SU-DHL-6 (cell line): ENCODE measurements around the gene MYOZ3.

ENCODE experiments used
- H2AFZ ChIP-seq: fragments of 200-600 bp; sonication (generic); 2 replicates; pipeline ENCODE4 v1.6.1; 2014; ENCODE audit warnings: low read depth, mild to moderate bottlenecking, moderate library complexity, mixed read lengths, antibody characterized with exemption, low read length; ENCODE audit not compliant: severe bottlenecking
- H3F3A ChIP-seq: fragments of 200-600 bp; shearing (Covaris generic); 2 replicates; pipeline ENCODE4 v1.6.0; 2016; ENCODE audit warnings: antibody characterized with exemption, mild to moderate bottlenecking; ENCODE audit not compliant: insufficient read depth
- H3K27ac ChIP-seq: fragments of 200-600 bp; sonication (generic); 2 replicates; pipeline ENCODE4 v1.5.1; 2016; ENCODE audit warnings: low read depth, mild to moderate bottlenecking, low read length, moderate library complexity, mixed read lengths
- H3K27me3 ChIP-seq: fragments of 200-600 bp; sonication (generic), shearing (Covaris generic); 2 replicates; pipeline ENCODE4 v1.6.0; 2014; ENCODE audit warnings: mild to moderate bottlenecking, low read length
- H3K36me3 ChIP-seq: fragments of 200-600 bp; sonication (generic); 2 replicates; pipeline ENCODE4 v1.6.1; 2014; ENCODE audit warnings: mild to moderate bottlenecking, low read length, mixed read lengths
- H3K4me2 ChIP-seq: fragments of 300-600, 200-600 bp; shearing (Covaris generic), sonication (generic); 2 replicates; pipeline ENCODE4 v1.6.0; 2014; ENCODE audit warnings: low read length, low read depth, mild to moderate bottlenecking; ENCODE audit not compliant: poor library complexity, severe bottlenecking
- H3K4me3 ChIP-seq: fragments of 200-600 bp; sonication (generic); 2 replicates; pipeline ENCODE4 v1.5.1; 2014; ENCODE audit warnings: antibody characterized with exemption, low read length, mild to moderate bottlenecking, mixed read lengths; ENCODE audit not compliant: insufficient read depth, poor library complexity, severe bottlenecking
- H3K79me2 ChIP-seq: fragments of 200-600 bp; sonication (generic); 2 replicates; pipeline ENCODE4 v1.6.1; 2014; ENCODE audit warnings: mild to moderate bottlenecking, low read length, moderate library complexity; ENCODE audit not compliant: insufficient read depth
- H3K9ac ChIP-seq: fragments of 200-600 bp; sonication (generic); 2 replicates; pipeline ENCODE4 v1.7.0; 2014; ENCODE audit warnings: mild to moderate bottlenecking, low read length
- H3K9me2 ChIP-seq: fragments of 200-600 bp; sonication (generic); replicated peaks from 2 replicates; pipeline ENCODE4 v1.6.1; 2014; ENCODE audit warnings: low read length; ENCODE audit not compliant: insufficient read depth
- H3K9me3 ChIP-seq: fragments of 200-600 bp; sonication (generic); 2 replicates; pipeline ENCODE4 v1.6.1; 2014; ENCODE audit warnings: low read length, mixed read lengths; ENCODE audit not compliant: insufficient read depth
- H4K20me1 ChIP-seq: fragments of 200-600 bp; sonication (generic); 2 replicates; pipeline ENCODE4 v1.6.1; 2014; ENCODE audit warnings: low read depth, mild to moderate bottlenecking, antibody characterized with exemption, low read length, moderate library complexity, mixed read lengths
- CTCF ChIP-seq: fragments of 200-600 bp; sonication (generic); IDR thresholded peaks from one replicate; pipeline ENCODE4 v1.5.1; 2017; ENCODE audit warnings: antibody characterized with exemption, mild to moderate bottlenecking, low read length, moderate library complexity; ENCODE audit not compliant: insufficient read depth, poor library complexity, severe bottlenecking
- EZH2phosphoT487 ChIP-seq: fragments of 200-600 bp; sonication (generic), shearing (Covaris generic); conservative IDR thresholded peaks from 2 replicates; pipeline ENCODE4 v1.6.1; 2018; ENCODE audit warnings: mild to moderate bottlenecking, antibody characterized with exemption, low read length, moderate library complexity, mixed read lengths

The MYOZ3 gene

GRCh38 chr5:150650021-150651006 is 10.7 kb upstream of the MYOZ3 start:
- Histone ChIP-seq H3K36me3 (no peaks in the 10 kb centered on the region), H3K27ac (no peak overlapping the region), H3K9ac (no peak overlapping the region)

GRCh38 chr5:150651382-150651781 is 9.7 kb upstream of the MYOZ3 start:
- Histone ChIP-seq H3K9ac (no peak overlapping the region), H3K27me3 (no peaks in the 10 kb centered on the region), H2AFZ (no peak overlapping the region), H3K36me3 (no peaks in the 10 kb centered on the region), H3K9me2 (no peaks in the 10 kb centered on the region), H3K9me3 (no peaks in the 10 kb centered on the region), H3K4me2 (no peak overlapping the region), H3K79me2 (no peaks in the 10 kb centered on the region), H4K20me1 (no peaks in the 10 kb centered on the region), H3F3A (no peaks in the 10 kb centered on the region), H3K4me3 (no peak overlapping the region), H3K27ac (no peak overlapping the region)
- no peak for TF ChIP-seq EZH2phosphoT487
- no peak for TF ChIP-seq CTCF

More at GRCh38 chr5:150650021-150651006, 10.7 kb upstream of the MYOZ3 start:
- Histone ChIP-seq H3K4me3 (no peak overlapping the region), H3K4me2 (no peak overlapping the region), H3K9me3 (no peaks in the 10 kb centered on the region), H3F3A (no peaks in the 10 kb centered on the region), H3K9me2 (no peaks in the 10 kb centered on the region), H3K27me3 (no peaks in the 10 kb centered on the region), H2AFZ (no peak overlapping the region), H3K79me2 (no peaks in the 10 kb centered on the region), H4K20me1 (no peaks in the 10 kb centered on the region)
- TF ChIP-seq EZH2phosphoT487: no peak
- TF ChIP-seq CTCF: no peak

DNA sequence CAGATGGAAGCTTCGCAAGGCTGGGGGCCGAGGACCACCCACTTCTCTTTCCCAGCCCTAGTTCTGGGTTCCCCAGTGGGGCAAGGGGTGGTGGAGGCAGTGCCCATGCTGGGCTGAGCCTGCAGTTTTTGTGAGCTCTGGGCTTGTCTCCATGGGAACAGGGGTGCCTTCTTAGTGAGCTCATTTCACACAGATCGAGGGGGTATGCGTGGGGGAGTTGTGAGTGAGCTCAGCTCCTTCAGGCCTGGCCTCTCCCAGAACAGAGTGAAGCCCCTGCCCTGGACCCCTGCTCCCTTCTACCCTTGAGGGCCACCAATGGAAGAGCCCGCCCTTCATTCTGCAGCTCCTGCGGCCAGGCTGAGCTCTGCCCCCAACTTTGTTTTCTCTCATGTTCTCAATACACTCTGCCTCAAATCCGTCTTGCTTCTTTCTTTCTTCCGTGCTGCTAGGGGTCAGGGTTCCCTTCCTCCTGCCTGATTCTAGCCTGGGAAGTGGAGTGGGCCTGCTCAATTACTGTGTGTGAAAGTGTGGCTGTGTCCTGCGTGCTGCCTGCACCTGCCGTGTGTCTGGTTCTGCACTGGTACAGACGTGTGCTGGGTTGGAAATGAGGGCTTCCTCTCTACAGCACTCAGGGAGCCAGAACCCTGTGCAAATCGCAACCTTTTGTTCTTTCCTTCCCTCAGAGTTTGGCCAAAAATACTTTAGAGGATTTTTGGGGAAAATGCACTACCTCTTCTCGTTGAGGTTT is 9.0 kb upstream of the MYOZ3 start:
- no peaks in the 10 kb centered on the region for H3K9me2 ChIP-seq
- H3F3A ChIP-seq: no peaks in the 10 kb centered on the region
- no peak overlapping the region for H3K4me2 ChIP-seq
- TF ChIP-seq CTCF (no peak), EZH2phosphoT487 (no peak)
- no peaks in the 10 kb centered on the region for H3K36me3 ChIP-seq
- H2AFZ ChIP-seq: no peak overlapping the region
- no peaks in the 10 kb centered on the region for H4K20me1 ChIP-seq
- H3K9ac ChIP-seq: no peak overlapping the region
- H3K27ac ChIP-seq: no peak overlapping the region
- no peaks in the 10 kb centered on the region for H3K27me3 ChIP-seq
- no peak overlapping the region for H3K4me3 ChIP-seq
- H3K79me2 ChIP-seq: no peaks in the 10 kb centered on the region
- H3K9me3 ChIP-seq: no peaks in the 10 kb centered on the region
